Astrocyte (in vitro differentiated cells and primary cell): ENCODE results near the gene SHROOM3.

Experiments
- EZH2 ChIP-seq: IDR thresholded peaks from 2 replicates; pipeline ENCODE4 v1.6.1; 2012; ENCODE audit warnings: mild to moderate bottlenecking, low read length, inconsistent platforms; ENCODE audit not compliant: insufficient read depth
- TF ChIP-seq, protein P1 (sequence below): IDR thresholded peaks from 2 replicates; pipeline ENCODE4 v1.5.1; 2011; ENCODE audit warnings: low read depth, mild to moderate bottlenecking, inconsistent platforms, low read length, moderate library complexity; ENCODE audit not compliant: insufficient read depth

DNA sequence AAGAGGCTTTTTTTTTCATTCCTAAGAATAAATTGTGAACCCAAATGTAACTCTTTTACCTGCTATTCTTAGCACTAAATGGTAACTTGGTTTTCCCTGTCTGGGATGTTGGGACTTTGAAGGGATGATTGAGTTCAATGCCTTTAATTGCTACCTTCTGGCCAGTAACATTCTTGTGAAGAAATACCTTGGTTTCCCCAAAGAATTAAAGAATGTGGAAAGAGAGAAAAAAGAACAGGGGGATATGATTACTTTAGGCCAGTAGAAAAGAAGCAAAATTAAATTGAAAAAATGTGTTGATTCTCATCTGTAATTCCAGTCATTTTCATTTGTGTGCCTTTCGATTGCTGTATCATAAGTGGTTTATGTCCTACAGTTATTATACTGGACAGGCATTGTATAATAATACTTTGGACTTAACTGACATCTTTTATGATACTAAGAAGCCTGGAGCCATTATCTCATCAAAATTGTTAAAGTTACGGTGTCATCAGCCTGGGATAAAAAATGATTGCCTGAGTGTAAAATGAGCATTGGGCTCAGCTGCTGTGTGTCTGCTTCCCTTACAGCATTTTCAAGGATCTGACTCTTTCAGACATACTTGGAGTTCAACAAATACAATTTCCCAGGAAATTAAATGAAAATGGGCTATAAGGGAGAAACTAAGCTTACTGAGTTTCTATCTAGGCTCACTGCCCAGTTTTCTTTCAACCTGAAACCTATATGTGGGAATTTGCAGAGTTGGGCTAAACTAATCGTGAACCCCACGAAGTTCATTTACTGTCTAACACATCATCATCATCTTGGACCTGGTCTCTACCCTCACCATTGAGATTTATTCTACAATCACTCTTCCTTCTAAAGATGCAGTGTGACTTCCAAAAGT is 146.3 kb downstream of the SHROOM3 start:
- TF ChIP-seq, protein P1, sequence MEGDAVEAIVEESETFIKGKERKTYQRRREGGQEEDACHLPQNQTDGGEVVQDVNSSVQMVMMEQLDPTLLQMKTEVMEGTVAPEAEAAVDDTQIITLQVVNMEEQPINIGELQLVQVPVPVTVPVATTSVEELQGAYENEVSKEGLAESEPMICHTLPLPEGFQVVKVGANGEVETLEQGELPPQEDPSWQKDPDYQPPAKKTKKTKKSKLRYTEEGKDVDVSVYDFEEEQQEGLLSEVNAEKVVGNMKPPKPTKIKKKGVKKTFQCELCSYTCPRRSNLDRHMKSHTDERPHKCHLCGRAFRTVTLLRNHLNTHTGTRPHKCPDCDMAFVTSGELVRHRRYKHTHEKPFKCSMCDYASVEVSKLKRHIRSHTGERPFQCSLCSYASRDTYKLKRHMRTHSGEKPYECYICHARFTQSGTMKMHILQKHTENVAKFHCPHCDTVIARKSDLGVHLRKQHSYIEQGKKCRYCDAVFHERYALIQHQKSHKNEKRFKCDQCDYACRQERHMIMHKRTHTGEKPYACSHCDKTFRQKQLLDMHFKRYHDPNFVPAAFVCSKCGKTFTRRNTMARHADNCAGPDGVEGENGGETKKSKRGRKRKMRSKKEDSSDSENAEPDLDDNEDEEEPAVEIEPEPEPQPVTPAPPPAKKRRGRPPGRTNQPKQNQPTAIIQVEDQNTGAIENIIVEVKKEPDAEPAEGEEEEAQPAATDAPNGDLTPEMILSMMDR: no peak
- TF ChIP-seq EZH2: no peak
